MM.1S (cell line): ENCODE results near the gene ADCY2.

Experiments used
- DNase-seq: peaks from one replicate; pipeline ENCODE4 v3.0.0-alpha.2; 2015
- H2AFZ ChIP-seq: fragments of 300-600 bp; sonication (generic); 2 replicates; pipeline ENCODE4 v1.6.0; 2016; ENCODE audit warnings: antibody characterized with exemption, low read length
- H3F3A ChIP-seq: fragments of 300-600 bp; sonication (generic); 2 replicates; pipeline ENCODE4 v1.6.1; 2016; ENCODE audit warnings: mild to moderate bottlenecking, antibody characterized with exemption, low read length, moderate library complexity, mixed read lengths; ENCODE audit not compliant: insufficient read depth
- H3K27ac ChIP-seq: fragments of 300-600 bp; sonication (generic); 2 replicates; pipeline ENCODE4 v1.5.1; 2016; ENCODE audit warnings: mild to moderate bottlenecking, low read length
- H3K27me3 ChIP-seq: fragments of 300-600 bp; sonication (generic); replicated peaks from 2 replicates; pipeline ENCODE4 v1.6.0; 2016; ENCODE audit warnings: low read length; ENCODE audit not compliant: insufficient read depth
- H3K36me3 ChIP-seq: fragments of 300-600 bp; sonication (generic); replicated peaks from 2 replicates; pipeline ENCODE4 v1.6.1; 2016; ENCODE audit warnings: mild to moderate bottlenecking, low read length, mixed read lengths; ENCODE audit not compliant: insufficient read depth
- H3K4me1 ChIP-seq: fragments of 300-600 bp; sonication (generic); 2 replicates; pipeline ENCODE4 v1.6.1; 2016; ENCODE audit warnings: low read length, mixed read lengths
- H3K4me2 ChIP-seq: fragments of 300-600 bp; sonication (generic); 2 replicates; pipeline ENCODE4 v1.6.0; 2016; ENCODE audit warnings: low read depth, low read length
- H3K4me3 ChIP-seq: fragments of 300-600 bp; sonication (generic); 2 replicates; pipeline ENCODE4 v1.5.1; 2016; ENCODE audit warnings: low read length, mixed read lengths
- H3K79me2 ChIP-seq: fragments of 300-600 bp; sonication (generic); 2 replicates; pipeline ENCODE4 v1.6.1; 2016; ENCODE audit warnings: mixed run types, low read length, mixed read lengths
- H3K9ac ChIP-seq: fragments of 300-600 bp; sonication (generic); 2 replicates; pipeline ENCODE4 v1.6.1; 2016; ENCODE audit warnings: low read length, mixed read lengths
- H3K9me2 ChIP-seq: fragments of 300-600 bp; sonication (generic); replicated peaks from 2 replicates; pipeline ENCODE4 v1.6.1; 2016; ENCODE audit warnings: mild to moderate bottlenecking, low read length, mixed read lengths; ENCODE audit not compliant: insufficient read depth
- H3K9me3 ChIP-seq: fragments of 300-600 bp; sonication (generic); replicated peaks from 2 replicates; pipeline ENCODE4 v1.6.1; 2016; ENCODE audit warnings: mild to moderate bottlenecking, low read length, mixed read lengths; ENCODE audit not compliant: insufficient read depth
- H4K20me1 ChIP-seq: fragments of 300-600 bp; sonication (generic); 2 replicates; pipeline ENCODE4 v1.6.1; 2016; ENCODE audit warnings: mild to moderate bottlenecking, low read length, moderate library complexity, mixed read lengths; ENCODE audit not compliant: insufficient read depth
- CTCF ChIP-seq: fragments of 300-600 bp; sonication (generic); IDR thresholded peaks from 2 replicates; pipeline ENCODE4 v1.5.1; 2016; ENCODE audit warnings: antibody characterized with exemption, low read length, mixed read lengths
- EZH2 ChIP-seq: fragments of 300-600 bp; sonication (generic); optimal IDR thresholded peaks from 2 replicates; pipeline ENCODE3; 2017; ENCODE audit warnings: low read depth, mild to moderate bottlenecking, antibody characterized with exemption, low read length, mixed read lengths
- EZH2phosphoT487 ChIP-seq: fragments of 300-600 bp; sonication (generic); IDR thresholded peaks from 2 replicates; pipeline ENCODE4 v1.6.1; 2018; ENCODE audit warnings: antibody characterized with exemption, low read length

The ADCY2 gene

GRCh38 chr5:7501061-7501460 is 105.1 kb downstream of the ADCY2 start:
- Histone ChIP-seq H3K9me2 (no peaks in the 10 kb centered on the region), H3K4me2 (no peak overlapping the region), H3K79me2 (no peaks in the 10 kb centered on the region), H2AFZ (no peak overlapping the region), H3K27me3 (no peaks in the 10 kb centered on the region), H3K4me3 (no peak overlapping the region), H3K36me3 (no peaks in the 10 kb centered on the region), H3K9ac (no peak overlapping the region), H3K27ac (no peak overlapping the region), H4K20me1 (no peaks in the 10 kb centered on the region), H3K9me3 (no peaks in the 10 kb centered on the region), H3K4me1 (no peaks in the 10 kb centered on the region), H3F3A (no peaks in the 10 kb centered on the region)
- no peak for DNase-seq
- TF ChIP-seq CTCF (no peak), EZH2phosphoT487 (no peak), EZH2 (no peak)

GRCh38 chr5:7503564-7503963 is 107.6 kb downstream of the ADCY2 start:
- Histone ChIP-seq H3K79me2 (no peaks in the 10 kb centered on the region), H3K9me2 (no peaks in the 10 kb centered on the region), H3K27me3 (no peaks in the 10 kb centered on the region), H3K9me3 (no peaks in the 10 kb centered on the region), H3K36me3 (no peaks in the 10 kb centered on the region), H2AFZ (no peak overlapping the region), H4K20me1 (no peaks in the 10 kb centered on the region), H3K4me1 (no peaks in the 10 kb centered on the region), H3K27ac (no peak overlapping the region), H3K4me3 (no peak overlapping the region), H3K4me2 (no peak overlapping the region), H3K9ac (no peak overlapping the region), H3F3A (no peaks in the 10 kb centered on the region)
- no peak for DNase-seq
- no peak for TF ChIP-seq EZH2
- TF ChIP-seq CTCF = no peak
- TF ChIP-seq EZH2phosphoT487 = no peak

- Histone ChIP-seq H3K36me3 (no peaks in the 10 kb centered on the region), H2AFZ (no peak overlapping the region), H3K27me3 (no peaks in the 10 kb centered on the region), H3K9me2 (no peaks in the 10 kb centered on the region), H3K79me2 (no peaks in the 10 kb centered on the region), H3F3A (no peaks in the 10 kb centered on the region), H4K20me1 (no peaks in the 10 kb centered on the region), H3K9ac (no peak overlapping the region), H3K9me3 (no peaks in the 10 kb centered on the region), H3K4me1 (no peaks in the 10 kb centered on the region), H3K4me3 (no peak overlapping the region), H3K27ac (no peak overlapping the region), H3K4me2 (no peak overlapping the region)
- DNase-seq = no peak
- TF ChIP-seq EZH2 = no peak
- no peak for TF ChIP-seq EZH2phosphoT487
- TF ChIP-seq CTCF = no peak
These were observed 119.5 kb downstream of the ADCY2 start for GRCh38 chr5:7515284-7515914.
